DOHH2 (cell line): Measurements from ENCODE around the gene TNRC6C.

Experiments
- EZH2phosphoT487 ChIP-seq: fragments of 200-600 bp; sonication (generic); IDR thresholded peaks from 2 replicates; pipeline ENCODE4 v1.6.1; 2017; ENCODE audit warnings: borderline replicate concordance, mild to moderate bottlenecking, antibody characterized with exemption, low read length, moderate library complexity, mixed read lengths
- TF ChIP-seq, protein P1 (sequence below): fragments of 200-600 bp; sonication (generic); IDR thresholded peaks from one replicate; pipeline ENCODE4 v1.5.1; 2014; ENCODE audit warnings: antibody characterized with exemption, mild to moderate bottlenecking, low read depth, low read length; ENCODE audit not compliant: poor library complexity, severe bottlenecking

DNA sequence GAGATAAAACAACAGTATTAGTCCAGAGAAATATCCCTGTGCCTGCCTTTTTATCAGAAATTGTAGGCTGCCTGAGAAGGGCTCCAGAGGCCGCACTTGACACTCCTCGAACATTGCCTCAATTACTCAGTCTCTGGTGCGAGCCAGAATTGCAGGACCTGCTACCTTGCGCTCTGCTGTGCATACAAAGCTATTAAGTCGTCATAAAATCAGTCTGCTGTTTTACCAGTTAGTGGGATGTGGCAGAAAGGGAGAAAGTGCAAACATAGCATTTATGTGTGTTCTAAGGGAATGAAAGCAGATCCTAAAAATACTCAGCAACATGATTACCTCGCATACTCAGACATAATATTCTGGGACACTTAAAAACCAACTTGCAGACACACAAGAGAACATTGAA is 99.5 kb downstream of the TNRC6C start:
- TF ChIP-seq, protein P1, sequence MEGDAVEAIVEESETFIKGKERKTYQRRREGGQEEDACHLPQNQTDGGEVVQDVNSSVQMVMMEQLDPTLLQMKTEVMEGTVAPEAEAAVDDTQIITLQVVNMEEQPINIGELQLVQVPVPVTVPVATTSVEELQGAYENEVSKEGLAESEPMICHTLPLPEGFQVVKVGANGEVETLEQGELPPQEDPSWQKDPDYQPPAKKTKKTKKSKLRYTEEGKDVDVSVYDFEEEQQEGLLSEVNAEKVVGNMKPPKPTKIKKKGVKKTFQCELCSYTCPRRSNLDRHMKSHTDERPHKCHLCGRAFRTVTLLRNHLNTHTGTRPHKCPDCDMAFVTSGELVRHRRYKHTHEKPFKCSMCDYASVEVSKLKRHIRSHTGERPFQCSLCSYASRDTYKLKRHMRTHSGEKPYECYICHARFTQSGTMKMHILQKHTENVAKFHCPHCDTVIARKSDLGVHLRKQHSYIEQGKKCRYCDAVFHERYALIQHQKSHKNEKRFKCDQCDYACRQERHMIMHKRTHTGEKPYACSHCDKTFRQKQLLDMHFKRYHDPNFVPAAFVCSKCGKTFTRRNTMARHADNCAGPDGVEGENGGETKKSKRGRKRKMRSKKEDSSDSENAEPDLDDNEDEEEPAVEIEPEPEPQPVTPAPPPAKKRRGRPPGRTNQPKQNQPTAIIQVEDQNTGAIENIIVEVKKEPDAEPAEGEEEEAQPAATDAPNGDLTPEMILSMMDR, result no peak
- TF ChIP-seq EZH2phosphoT487, result no peak
